ENCODE data around the gene GOLGB1. TPM values are rescaled to one million over a fixed set of nuclear protein-coding genes. Genes with fewer than 3 reads are reported as not detected.
"Not testable (repeated sequence)": the region's sequence is repeated elsewhere in the genome, so short reads cannot be mapped to it uniquely, and the experiment has no call there.

Gene GOLGB1
- total RNA-seq = 10 to 100 TPM; 69.9 to 72.6 TPM
- long read RNA-seq, full-length matches to known transcripts = 12 of 89 reads
- long read RNA-seq, partial matches to known transcripts = 48 of 89 reads
- long read RNA-seq, other reads (novel, unspliced or antisense) = 29 of 89 reads

DNA sequence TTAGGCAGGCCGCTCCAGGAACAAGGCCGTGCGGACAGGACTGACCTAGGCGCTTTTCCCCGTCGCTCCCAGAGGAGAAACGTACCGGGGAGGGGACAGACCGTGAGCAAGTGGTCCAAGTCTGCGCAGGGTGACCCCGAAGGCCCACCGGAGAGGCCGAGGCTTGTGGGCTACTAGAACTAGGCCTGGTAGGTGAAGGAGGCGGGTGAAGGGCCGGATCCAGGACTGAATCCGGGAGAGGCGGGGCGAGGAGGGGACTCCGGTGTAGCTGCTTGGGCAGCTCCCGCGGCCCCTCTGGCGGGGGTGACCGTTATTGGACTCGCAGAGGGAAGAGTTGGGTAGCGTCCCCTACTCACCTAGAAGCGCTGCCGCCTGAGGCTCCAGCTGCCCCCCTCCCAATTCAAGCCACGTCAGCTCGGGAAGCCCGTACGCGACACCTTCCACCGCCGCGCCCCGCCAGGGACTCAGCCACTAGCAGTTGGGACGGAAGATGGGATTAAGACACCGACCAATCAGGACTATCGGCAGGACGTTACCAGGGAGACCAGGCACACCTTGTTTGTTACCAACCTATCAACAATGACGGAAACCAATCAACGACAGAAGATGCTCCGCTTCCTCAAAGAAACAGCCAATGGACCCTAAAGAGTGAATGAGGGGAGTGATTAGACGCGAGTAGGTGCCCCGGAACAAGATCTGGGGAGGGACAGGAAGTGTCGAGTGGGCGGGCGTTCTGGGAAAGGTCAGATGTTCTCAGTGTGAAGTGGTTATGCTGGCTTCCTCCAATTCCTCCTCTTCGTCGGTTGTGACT lies at the start of gene GOLGB1:
Gene GOLGB1 (minus strand): TSS at position 466 of the 811 bp plus-strand sequence. CDS start 18,770 bp downstream, outside the sequence.
- intact Hi-C loops (cut with DNase I, micrococcal nuclease) = no loop called here
- DNase-seq = peak; percentile 93 to 97
- peak; percentile 92 for ATAC-seq

DNA sequence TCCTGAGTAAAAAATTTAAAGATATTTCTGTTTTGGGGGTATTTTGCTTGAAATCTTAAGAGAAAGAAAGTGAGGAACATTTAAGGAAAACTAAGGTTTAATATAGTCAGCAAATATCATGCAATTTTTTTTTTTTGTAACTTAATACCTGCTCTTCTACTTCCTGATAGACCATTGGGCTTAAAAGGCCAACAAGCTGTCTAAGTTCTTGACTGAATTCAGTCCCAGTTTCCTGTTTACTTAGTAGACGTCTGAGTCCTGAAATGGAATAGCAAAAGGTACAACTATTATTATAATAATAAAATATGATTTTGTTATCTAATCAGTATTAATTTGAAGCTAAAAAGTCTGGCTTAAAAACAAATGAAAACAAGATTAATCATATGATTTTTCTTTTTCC lies 47.4 kb upstream of the GOLGB1 start:
- no peak for DNase-seq
- ATAC-seq = no peak
- intact Hi-C loops (cut with DNase I, micrococcal nuclease) = no loop called here

- intact Hi-C loops (cut with DNase I, micrococcal nuclease) = no loop called here
- DNase-seq (no peak), ATAC-seq (no peak)
These were observed 44.9 kb upstream of the GOLGB1 start for GRCh38 chr3:121794264-121794983.

DNA sequence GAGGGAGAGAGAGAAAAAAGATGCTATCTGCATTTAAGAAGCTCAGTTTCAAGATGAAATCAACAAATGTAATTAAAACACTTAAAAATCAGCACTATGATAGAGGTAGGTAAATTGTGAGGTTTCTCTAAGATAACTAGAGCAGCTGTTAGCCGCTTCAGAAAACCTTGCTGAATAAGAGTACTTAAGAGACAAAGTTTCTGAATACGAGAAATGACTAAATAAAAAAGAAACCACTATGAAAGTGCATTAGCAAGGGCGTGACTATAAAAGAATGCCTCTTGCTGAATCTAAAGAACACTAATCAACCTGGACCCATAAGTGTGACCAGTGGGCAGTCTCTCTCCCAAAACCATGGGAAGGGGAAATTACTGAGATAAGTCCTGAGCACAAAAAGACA lies 43.5 kb upstream of the GOLGB1 start:
- no peak for ATAC-seq
- DNase-seq = no peak
- intact Hi-C loops (cut with DNase I, micrococcal nuclease) = no loop called here

DNA sequence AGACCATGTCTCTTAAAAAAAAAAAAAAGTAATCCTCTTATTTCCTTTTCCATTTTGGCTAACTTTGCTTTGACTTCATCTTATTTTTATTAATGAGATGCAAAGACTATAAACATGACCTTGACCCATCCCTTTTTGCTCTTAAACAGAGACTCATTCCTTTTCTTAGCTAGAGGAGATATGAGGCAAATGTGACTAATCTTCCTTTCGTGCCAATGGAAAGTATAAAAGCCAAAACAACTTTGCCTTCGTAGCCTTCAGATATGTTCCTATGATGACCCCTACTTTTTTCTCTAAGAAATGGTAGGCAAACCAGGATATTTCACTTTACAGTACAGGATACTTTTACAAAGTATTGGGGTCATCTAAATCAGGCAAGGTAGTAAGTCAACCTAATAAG lies 36.9 kb upstream of the GOLGB1 start:
- no peak for DNase-seq
- intact Hi-C loops (cut with DNase I, micrococcal nuclease) = no loop called here
- no peak for ATAC-seq

- intact Hi-C loops (cut with DNase I, micrococcal nuclease); DNase-seq; ATAC-seq: not testable (repeated sequence)
These were observed 33.2 kb upstream of the GOLGB1 start for GRCh38 chr3:121782784-121783183.

DNA sequence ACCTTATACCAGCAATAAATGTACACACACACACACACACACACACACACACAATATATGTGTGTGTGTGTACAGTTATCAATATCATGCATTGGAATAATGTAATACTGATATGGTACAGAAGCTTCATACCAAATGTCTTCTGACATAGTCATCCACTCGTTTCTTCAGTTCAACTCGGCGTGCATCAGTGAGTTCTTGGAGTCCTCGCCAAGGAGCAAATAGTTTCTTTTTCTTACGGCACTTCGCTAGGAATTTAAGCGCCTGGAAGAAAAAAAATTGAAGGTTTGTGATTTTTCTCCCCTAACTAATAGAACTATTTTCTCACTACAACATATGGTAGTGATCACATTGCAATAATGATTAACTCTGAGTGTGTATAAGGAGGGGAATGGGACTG lies 32.1 kb upstream of the GOLGB1 start:
- intact Hi-C loops (cut with DNase I, micrococcal nuclease) = no loop called here
- DNase-seq = no peak
- ATAC-seq = no peak

DNA sequence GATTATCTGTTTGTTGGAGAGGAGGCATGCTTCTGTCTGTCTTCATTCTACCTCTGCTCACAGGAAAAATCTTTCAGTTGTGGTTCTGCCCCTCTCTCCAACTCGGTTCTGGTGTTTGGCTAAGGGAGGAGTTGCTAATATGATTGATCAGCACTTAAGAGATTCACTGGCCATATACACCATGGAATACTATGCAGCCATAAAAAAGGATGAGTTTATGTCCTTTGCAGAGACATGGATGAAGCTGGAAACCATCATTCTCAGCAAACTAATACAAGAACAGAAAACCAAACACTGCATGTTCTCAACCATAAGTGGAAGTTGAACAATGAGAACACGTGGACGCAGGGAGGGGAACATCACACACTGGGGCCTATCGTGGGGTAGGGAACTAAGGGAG lies 25.6 kb upstream of the GOLGB1 start:
- intact Hi-C loops (cut with DNase I, micrococcal nuclease); DNase-seq; ATAC-seq: not testable (repeated sequence)

DNA sequence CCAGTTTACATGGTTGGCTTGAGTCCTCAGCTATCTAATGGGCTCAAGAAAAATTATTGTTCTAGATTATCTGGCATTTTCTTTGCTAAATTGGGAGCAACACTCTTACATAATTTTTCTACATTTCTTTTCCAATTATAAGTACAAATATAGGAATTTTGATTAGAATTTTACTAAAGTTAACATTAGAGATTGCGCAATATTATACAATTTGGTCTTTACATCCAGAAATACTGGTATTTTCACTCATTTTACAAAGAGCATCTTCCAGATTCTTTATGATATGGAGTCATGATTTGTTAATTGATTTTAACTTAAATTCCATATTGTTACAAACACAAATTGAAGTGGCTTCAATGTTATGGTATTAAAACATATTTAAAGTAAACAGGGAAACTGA lies 19.7 kb upstream of the GOLGB1 start:
- DNase-seq (no peak), ATAC-seq (no peak)
- intact Hi-C loops (cut with DNase I, micrococcal nuclease) = no loop called here

DNA sequence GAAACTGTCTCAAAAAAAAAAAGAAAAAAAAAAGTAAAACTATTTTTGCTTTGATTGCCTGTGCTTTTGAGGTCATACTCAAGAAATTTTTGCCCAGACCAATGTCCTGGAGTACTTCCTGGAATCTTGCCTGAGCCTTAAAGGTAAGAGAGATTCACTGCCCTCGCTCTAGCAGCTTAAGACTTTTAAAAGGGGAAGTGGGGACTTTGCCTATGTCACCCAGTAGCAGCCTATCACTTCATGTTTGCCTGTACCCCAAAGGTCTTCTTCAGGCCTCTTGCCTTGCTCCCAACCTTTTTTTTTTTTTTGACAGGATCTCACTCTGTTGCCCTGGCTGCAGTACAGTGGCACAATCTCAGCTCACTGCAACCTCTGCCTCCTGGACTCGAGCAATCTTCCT lies 18.9 kb upstream of the GOLGB1 start:
- no peak for DNase-seq
- no peak for ATAC-seq
- intact Hi-C loops (cut with DNase I, micrococcal nuclease) = no loop called here

GRCh38 chr3:121759541-121760202 lies 10.1 kb upstream of the GOLGB1 start:
- DNase-seq (no peak), ATAC-seq (no peak)
- intact Hi-C loops (cut with DNase I, micrococcal nuclease) = no loop called here

DNA sequence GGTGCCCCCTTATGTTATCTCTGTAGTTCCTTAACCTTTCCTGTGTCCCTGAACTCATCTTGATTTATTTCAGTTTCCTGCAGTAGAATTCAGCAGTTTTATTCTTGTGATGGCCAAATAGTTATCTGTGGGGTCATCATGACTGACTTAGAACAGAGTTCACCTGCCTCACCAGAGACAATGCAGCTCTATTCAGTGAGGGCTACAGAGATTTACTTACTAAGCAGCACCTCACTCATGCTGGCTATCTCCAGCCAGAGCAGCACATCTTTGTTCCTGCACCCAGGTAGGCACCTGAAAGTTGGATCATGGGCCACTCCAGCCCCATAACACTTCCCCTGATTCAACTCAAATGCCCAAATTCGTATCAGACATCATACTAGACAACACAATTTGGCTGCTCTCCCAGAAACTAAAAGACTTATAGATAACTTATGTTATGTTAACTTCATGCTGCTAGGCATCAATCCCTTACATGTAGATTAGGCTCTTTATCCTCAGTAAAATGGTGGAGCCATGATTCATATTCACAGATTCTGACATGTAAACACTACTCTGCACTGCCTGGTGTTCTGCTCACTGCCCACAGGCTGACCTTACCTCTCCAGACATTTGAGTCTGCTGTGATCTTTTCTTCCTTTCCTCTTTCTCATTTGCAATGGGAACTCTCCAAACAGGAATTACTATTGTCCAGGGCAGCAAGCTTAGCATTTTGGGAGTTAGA lies 9.3 kb upstream of the GOLGB1 start:
- ATAC-seq (no peak), DNase-seq (no peak)
- intact Hi-C loops (cut with DNase I, micrococcal nuclease) = no loop called here

DNA sequence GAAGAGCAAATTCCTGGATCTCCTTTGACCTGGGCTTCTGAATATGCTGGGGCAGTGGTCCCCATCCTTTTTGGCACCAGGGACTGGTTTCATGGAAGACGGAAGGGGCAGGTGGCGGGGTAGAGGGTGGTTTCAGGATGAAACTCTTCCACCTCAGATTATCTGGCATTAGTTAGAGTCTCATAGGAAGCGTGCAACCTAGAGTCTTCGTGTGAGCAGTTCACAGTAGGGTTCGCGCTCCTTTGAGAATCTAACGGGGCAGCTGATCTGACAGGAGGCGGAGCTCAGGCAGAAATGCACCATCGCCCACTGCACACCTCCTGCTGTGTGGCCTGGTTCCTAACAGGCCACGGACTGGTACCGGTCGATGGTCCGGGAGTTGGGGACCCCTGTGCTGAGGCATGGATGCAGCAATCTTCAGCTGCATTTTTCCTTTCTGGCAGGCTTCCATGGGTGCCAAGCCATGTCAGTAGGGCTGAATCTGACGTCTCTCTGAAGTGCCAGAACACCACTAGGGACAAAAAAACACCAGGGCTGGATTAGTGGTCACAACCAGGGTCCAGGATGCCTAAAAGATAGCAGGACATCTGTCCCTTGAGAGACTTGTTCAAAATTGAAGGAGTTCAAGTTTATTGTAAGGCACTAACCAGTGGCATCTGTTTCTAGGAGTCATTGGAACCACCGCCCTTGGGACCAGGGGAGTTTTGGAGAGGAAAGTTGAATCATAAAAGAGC lies 8.4 kb upstream of the GOLGB1 start:
- ATAC-seq (no peak), DNase-seq (no peak)
- intact Hi-C loops (cut with DNase I, micrococcal nuclease) = no loop called here

GRCh38 chr3:121757087-121757811 lies 7.7 kb upstream of the GOLGB1 start:
- no peak for ATAC-seq
- DNase-seq = no peak

DNA sequence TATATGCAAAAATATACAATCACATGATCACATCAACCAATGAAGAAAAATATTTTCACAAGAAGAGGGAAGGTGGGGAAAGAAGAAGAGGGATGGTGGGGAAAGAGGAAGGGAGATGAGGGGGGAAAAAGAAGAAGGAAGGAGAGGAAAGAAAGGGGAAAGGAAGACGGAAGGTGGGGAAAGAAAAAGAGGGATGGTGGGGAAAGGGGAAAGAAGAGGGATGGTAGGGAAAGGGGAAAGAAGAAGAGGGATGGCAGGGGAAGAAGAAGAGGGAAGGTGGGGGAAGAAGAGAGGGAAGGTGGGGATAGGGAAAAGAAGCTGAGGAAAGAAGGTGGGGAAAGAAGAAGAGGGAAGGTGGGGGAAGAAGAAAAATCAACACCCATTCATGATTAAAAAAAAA lies 3.2 kb upstream of the GOLGB1 start:
- intact Hi-C loops (cut with DNase I, micrococcal nuclease) = no loop called here
- ATAC-seq = no peak
- DNase-seq = no peak

More at GRCh38 chr3:121757087-121757811, 7.7 kb upstream of the GOLGB1 start:
- intact Hi-C loops (cut with DNase I, micrococcal nuclease) = no loop called here

DNA sequence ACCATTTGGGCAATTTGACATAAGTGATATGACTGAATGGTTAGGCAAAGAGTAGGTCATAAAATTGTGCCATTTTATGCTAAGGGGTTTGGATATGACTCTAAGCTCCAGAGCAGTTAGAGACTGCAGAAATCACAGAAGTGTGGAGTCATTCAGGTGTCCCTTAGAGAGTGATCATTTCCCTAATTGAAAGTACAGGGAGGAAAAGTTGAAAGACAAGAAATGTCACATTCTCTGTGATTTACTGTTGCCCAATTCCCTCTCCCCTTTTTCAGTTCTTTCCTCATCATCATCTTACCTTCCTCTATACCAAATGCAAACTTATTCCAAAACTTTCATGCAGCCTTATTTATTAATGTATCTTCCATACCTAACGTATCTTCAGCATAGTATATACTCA lies 2.7 kb upstream of the GOLGB1 start:
- DNase-seq = no peak
- no peak for ATAC-seq
- intact Hi-C loops (cut with DNase I, micrococcal nuclease) = no loop called here

DNA sequence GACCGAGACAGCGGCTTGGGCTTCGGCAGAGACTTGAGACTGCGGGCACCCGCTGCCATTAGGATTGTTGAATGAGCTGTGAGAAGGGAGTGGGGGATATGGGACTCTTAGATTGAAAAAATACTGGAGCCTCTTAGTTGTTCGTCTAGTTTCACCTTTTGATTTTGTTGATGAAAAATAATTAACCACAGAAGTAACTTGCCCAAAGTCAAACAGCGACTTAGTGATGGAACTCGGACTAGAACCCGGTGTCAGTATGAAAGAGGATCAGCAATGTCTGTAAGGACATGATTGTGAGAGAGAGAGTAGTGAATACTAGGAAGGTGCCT lies 510 bp upstream of the GOLGB1 start:
- DNase-seq = no peak
- ATAC-seq = no peak
- intact Hi-C loops (cut with DNase I, micrococcal nuclease) = no loop called here
